HT1080 (cell line): Measurements from ENCODE around the gene TACO1. TPM values are rescaled to one million over a fixed set of nuclear protein-coding genes. Genes with fewer than 3 reads are reported as not detected.

Experiments used
- DNase-seq: peaks from one replicate; pipeline ENCODE4 v3.0.0-alpha.2; 2015; ENCODE audit warnings: low read depth
- small RNA-seq: library from RNA; depleted of rRNA; stranded (forward); fragments of <200 nt; gene quantifications from one replicate; pipeline ENCODE3, GENCODE V24; 2014
- total RNA-seq: library from RNA; depleted of rRNA; stranded (reverse); fragments of >200 nt; shearing (Covaris generic); gene quantifications from 2 replicates; pipeline ENCODE4 v1.2.3, GENCODE V29; 2014; rRNA removed

The TACO1 gene
- total RNA-seq, 1 experiment from 2014 or later = 32.6 TPM

DNA sequence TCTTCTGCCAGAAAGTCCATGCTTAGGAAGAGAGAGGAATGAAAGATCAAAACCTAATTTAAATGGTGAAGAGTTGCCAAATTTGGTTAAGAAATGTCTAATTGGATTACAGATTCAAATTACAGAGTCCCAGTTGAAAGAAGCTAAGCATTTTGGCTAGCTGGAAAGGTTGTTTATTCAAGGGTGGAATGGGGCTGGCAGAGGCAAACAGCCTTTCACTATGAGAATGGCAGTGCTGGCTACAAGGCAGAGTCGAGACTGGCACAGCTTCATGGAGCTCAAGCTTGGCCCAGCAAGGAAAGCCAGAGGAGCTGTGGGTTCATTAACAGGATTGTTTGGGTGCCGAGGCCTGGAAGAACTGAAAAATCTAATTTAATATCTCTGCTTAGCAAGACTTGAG is 35.1 kb downstream of the TACO1 start:
- no peak for DNase-seq

- DNase-seq = no peak
Observed at GRCh38 chr17:63639125-63639524, 38.4 kb downstream of the TACO1 start.

GRCh38 chr17:63640038-63640437 is 39.3 kb downstream of the TACO1 start:
- no peak for DNase-seq

GRCh38 chr17:63641692-63642448 is 41.2 kb downstream of the TACO1 start:
- no peak for DNase-seq

- no peak for DNase-seq
Observed at GRCh38 chr17:63644846-63645245, 44.2 kb downstream of the TACO1 start.

DNA sequence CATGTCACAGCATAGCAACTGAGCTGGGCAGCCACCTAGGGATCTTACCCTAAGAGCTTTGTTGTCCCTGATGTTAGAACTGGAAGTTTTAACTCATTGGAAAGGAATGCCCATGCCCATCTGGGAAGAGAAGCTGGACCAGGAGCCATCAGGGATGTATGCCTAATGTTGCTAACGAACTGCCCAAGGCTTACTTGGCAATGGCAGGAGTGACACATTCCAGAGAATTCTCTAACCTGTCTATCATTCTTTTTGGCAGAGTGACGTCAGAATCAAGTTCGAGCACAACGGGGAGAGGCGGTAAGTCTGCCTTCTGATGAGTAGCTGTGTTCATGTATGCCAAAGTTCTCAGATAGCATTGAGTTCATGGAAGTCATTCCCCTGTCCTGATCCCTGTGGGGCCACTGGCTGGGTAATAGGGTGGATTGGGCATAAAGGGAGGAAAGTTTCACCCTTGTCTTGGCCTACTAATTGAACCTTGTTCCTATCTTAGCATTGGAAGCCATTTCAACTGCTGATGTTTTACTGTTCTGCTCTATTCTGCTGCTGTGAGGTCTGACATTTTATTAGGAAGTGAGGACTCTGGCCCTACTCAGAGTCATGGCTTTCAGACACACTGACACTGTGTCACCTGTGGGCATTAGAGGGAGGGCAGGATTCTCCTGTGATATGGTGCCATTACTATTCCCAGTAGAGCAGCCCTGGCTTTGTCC is 45.2 kb downstream of the TACO1 start:
- DNase-seq = no peak

- DNase-seq = no peak
Observed at GRCh38 chr17:63646488-63646806, 45.8 kb downstream of the TACO1 start.

DNA sequence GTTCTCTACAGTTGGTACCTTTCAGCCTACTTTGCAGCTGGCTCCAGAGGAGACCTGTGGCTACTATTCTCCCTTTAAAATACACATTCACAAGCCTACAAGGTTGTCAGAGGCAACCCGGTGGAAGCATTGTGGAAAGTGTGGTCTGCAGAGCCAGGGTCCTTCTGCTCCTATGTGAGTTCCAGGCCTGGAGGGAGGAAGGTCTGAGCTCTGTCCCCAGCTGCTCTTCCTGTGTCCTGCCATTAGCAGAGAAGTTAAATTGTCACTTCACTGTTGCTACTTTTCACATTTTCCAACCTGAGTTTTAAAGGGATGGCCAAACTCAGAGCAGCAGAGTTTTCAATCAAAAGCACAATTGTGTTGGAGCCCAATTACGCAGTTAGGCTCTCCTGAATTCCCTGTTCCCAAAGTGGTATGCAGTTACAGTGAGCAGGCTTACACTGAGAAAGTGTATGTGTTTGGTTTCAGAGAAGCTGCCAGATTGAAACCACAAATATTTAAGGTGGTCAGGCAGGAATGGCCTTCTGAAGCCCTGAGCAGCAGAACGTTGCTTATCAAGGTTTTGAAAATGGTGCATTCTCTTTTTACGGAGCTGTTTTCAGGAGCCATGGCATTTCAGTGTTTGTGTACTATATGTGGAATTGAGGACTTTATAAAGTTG is 46.5 kb downstream of the TACO1 start:
- peak; percentile 56 for DNase-seq

DNA sequence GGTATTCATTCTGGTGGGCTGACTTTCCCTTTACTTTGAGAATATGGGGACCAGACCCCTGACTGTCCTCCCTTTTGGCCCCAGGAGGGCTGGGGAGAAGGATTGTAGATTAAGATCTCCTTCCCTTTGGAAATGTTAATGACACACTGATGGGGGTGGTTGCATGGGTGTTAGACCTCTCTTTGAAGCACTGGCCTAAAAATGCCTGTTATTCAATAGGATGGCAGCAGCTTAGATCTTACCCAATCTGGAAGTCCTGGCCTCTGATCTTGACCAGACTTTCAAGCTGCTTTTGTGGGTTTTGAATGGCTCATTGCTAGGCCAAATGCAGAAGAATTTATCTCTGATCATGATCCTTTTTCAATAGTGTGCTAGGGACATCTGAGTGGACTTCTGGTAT is 47.2 kb downstream of the TACO1 start:
- no peak for DNase-seq

- no peak for DNase-seq
Observed at GRCh38 chr17:63649813-63650212, 49.1 kb downstream of the TACO1 start.

DNA sequence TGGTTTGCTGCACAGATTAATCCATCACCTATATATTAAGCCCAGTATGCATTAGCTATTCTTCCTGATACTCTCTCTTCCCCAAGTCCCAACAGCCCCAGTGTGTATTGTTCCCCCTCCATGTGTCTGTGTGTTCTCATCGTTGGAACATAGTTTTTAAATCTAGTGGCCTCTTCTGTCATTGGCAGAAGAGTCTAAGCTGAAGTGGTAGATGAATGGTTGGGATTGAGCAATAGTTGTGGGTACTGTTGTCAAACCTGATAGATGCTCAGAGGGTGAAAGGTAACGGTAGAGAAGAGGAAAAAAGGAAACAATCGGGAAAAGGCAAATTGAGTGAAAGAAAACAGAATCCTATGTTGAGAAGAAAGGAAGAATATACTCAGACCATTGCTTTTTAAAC is 51.4 kb downstream of the TACO1 start:
- DNase-seq = no peak

- no peak for DNase-seq
Observed at GRCh38 chr17:63653050-63653449, 52.4 kb downstream of the TACO1 start.

- no peak for DNase-seq
Observed at GRCh38 chr17:63657786-63658185, 57.1 kb downstream of the TACO1 start.

Small RNA genes within 50 kb of the gene (small RNA-seq; reads per million reads assigned to genes)
- gene RNU6-288P = not detected

Other genes with a start within 250 kb of the TACO1 start
- 0.70 and 3.2 TPM in 2 replicates for gene CYB561, start 154.6 kb upstream of the TACO1 start, total RNA-seq
- gene ACE, start 123.8 kb upstream of the TACO1 start, total RNA-seq = not detected in 2 replicates
- gene KCNH6, start 77.5 kb upstream of the TACO1 start, total RNA-seq = not detected in 2 replicates
- gene DCAF7, start 50.4 kb upstream of the TACO1 start, total RNA-seq = 28.0 and 37.1 TPM in 2 replicates
- 26.0 and 33.1 TPM in 2 replicates for gene MAP3K3, start 21.5 kb downstream of the TACO1 start, total RNA-seq
- 15.9 and 20.7 TPM in 2 replicates for gene LIMD2, start 99.2 kb downstream of the TACO1 start, total RNA-seq
- gene STRADA, start 140.9 kb downstream of the TACO1 start, total RNA-seq = 13.2 and 13.8 TPM in 2 replicates
- gene CCDC47, start 172.7 kb downstream of the TACO1 start, total RNA-seq = 52.1 and 78.0 TPM in 2 replicates
- gene DDX42, start 173.3 kb downstream of the TACO1 start, total RNA-seq = 36.9 and 44.9 TPM in 2 replicates
- gene PSMC5, start 226.5 kb downstream of the TACO1 start, total RNA-seq = 79.2 and 110 TPM in 2 replicates
- 142 and 158 TPM in 2 replicates for gene FTSJ3, start 226.8 kb downstream of the TACO1 start, total RNA-seq
- gene SMARCD2, start 241.8 kb downstream of the TACO1 start, total RNA-seq = 99.5 and 106 TPM in 2 replicates